Mesenchymal stem cell (in vitro differentiated cells and primary cell): ENCODE results near the gene TAGLN3.
A peak's percentile ranks its signal among the peaks of the same experiment; 100 is the strongest.

ENCODE experiments used
- DNase-seq: peaks from one replicate; pipeline ENCODE4 v3.0.0-alpha.2; 2013
- H2AFZ ChIP-seq: one replicate; pipeline ENCODE4 v1.6.1; 2013; ENCODE audit warnings: low read depth, mild to moderate bottlenecking, control low read depth, inconsistent platforms, low read length, moderate library complexity
- H2AK5ac ChIP-seq: 2 replicates; pipeline ENCODE4 v1.6.1; 2013; ENCODE audit warnings: low read length, moderate library complexity, mild to moderate bottlenecking, inconsistent platforms; ENCODE audit not compliant: severe bottlenecking
- H2BK120ac ChIP-seq: one replicate; pipeline ENCODE4 v1.6.1; 2013; ENCODE audit warnings: low read depth, mild to moderate bottlenecking, inconsistent platforms, low read length, moderate library complexity
- H2BK12ac ChIP-seq, 2 experiments: one replicate each; pipeline ENCODE4 v1.6.1; 2013; ENCODE audit warnings: inconsistent platforms in 2 of 2, low read length in 2 of 2, mild to moderate bottlenecking in 2 of 2, moderate library complexity in 2 of 2, control low read depth in 1 of 2
- H2BK15ac ChIP-seq: one replicate; pipeline ENCODE4 v1.6.1; 2013; ENCODE audit warnings: mild to moderate bottlenecking, low read depth, inconsistent platforms; ENCODE audit not compliant: poor library complexity, severe bottlenecking
- H2BK5ac ChIP-seq: 2 replicates; pipeline ENCODE4 v1.6.1; 2013; ENCODE audit warnings: low read depth, mild to moderate bottlenecking, low read length, control low read depth, inconsistent platforms; ENCODE audit not compliant: poor library complexity, severe bottlenecking
- H3K14ac ChIP-seq, 2 experiments: one replicate each; pipeline ENCODE4 v1.6.1; 2013; ENCODE audit warnings: inconsistent platforms in 2 of 2, low read length in 2 of 2, control low read depth in 1 of 2, mild to moderate bottlenecking in 1 of 2, moderate library complexity in 1 of 2
- H3K18ac ChIP-seq, 2 experiments: one replicate each; pipeline ENCODE4 v1.6.1; 2013; ENCODE audit warnings: inconsistent platforms in 2 of 2, low read length in 2 of 2, control low read depth in 1 of 2, low read depth in 1 of 2, mild to moderate bottlenecking in 1 of 2
- H3K23ac ChIP-seq, 2 experiments: one replicate each; pipeline ENCODE4 v1.6.1; 2013; ENCODE audit warnings: inconsistent platforms in 2 of 2, low read length in 2 of 2, mild to moderate bottlenecking in 2 of 2, moderate library complexity in 2 of 2, control low read depth in 1 of 2
- H3K27ac ChIP-seq: 2 replicates; pipeline ENCODE4 v1.5.1; 2013; ENCODE audit warnings: mild to moderate bottlenecking, moderate library complexity, low read length, control low read depth, inconsistent platforms; ENCODE audit not compliant: poor library complexity, severe bottlenecking
- H3K27me3 ChIP-seq, 2 experiments: 2 replicates each; pipeline versions ENCODE4 v1.6.1 to v1.7.0; 2013; ENCODE audit warnings: low read length in 2 of 2, mild to moderate bottlenecking in 2 of 2, moderate library complexity in 2 of 2, control low read depth in 1 of 2, inconsistent platforms in 1 of 2; ENCODE audit not compliant: control insufficient read depth in 1 of 2, insufficient read depth in 1 of 2
- H3K36me3 ChIP-seq, 2 experiments: 2 replicates each; pipeline versions ENCODE4 v1.6.1 to v1.7.0; 2013; ENCODE audit warnings: low read length in 2 of 2, control low read depth in 1 of 2, inconsistent platforms in 1 of 2, low read depth in 1 of 2, mild to moderate bottlenecking in 1 of 2; ENCODE audit not compliant: insufficient read depth in 2 of 2, control insufficient read depth in 1 of 2
- H3K4ac ChIP-seq, 2 experiments: one replicate each; pipeline ENCODE4 v1.6.1; 2013; ENCODE audit warnings: inconsistent platforms in 2 of 2, low read length in 2 of 2, mild to moderate bottlenecking in 2 of 2, moderate library complexity in 2 of 2, control low read depth in 1 of 2, low read depth in 1 of 2
- H3K4me1 ChIP-seq: 2 replicates; pipeline ENCODE4 v1.6.1; 2013; ENCODE audit warnings: low read depth, low read length, control low read depth; ENCODE audit not compliant: control insufficient read depth, insufficient read depth
- H3K4me2 ChIP-seq: 2 replicates; pipeline ENCODE4 v1.6.1; 2013; ENCODE audit warnings: low read length, mild to moderate bottlenecking, inconsistent platforms; ENCODE audit not compliant: poor library complexity, severe bottlenecking
- H3K4me3 ChIP-seq, 2 experiments: 2 replicates each; pipeline versions ENCODE4 v1.5.1 to v1.7.0; 2013; ENCODE audit warnings: low read length in 2 of 2, mild to moderate bottlenecking in 2 of 2, control low read depth in 1 of 2, low read depth in 1 of 2; ENCODE audit not compliant: insufficient read depth in 1 of 2
- H3K79me1 ChIP-seq: replicated peaks from 2 replicates; pipeline ENCODE4 v1.6.1; 2013; ENCODE audit warnings: mild to moderate bottlenecking, control low read depth, low read length, inconsistent platforms; ENCODE audit not compliant: poor library complexity, severe bottlenecking
- H3K9ac ChIP-seq: 2 replicates; pipeline ENCODE4 v1.7.0; 2013; ENCODE audit warnings: mild to moderate bottlenecking, low read length, moderate library complexity
- H3K9me3 ChIP-seq: 2 replicates; pipeline ENCODE4 v1.7.0; 2013; ENCODE audit warnings: mild to moderate bottlenecking, low read length; ENCODE audit not compliant: control insufficient read depth
- H4K8ac ChIP-seq: one replicate; pipeline ENCODE4 v1.6.1; 2013; ENCODE audit warnings: inconsistent platforms, mild to moderate bottlenecking, low read length, moderate library complexity
- H4K91ac ChIP-seq: one replicate; pipeline ENCODE4 v1.6.1; 2013; ENCODE audit warnings: mild to moderate bottlenecking, low read length, inconsistent platforms
- WGBS: methylation state at CpG from one replicate; pipeline ENCODE4 v1.1.7; 2013; ENCODE audit warnings: mixed read lengths; 5-methylcytosine and 5-hydroxymethylcytosine counted together

Gene TAGLN3

GRCh38 chr3:112013784-112014143, 15.0 kb downstream of the TAGLN3 start:
- Histone ChIP-seq H2BK120ac (no peak overlapping the region), H4K91ac (no peak overlapping the region), H3K79me1 (peaks cover 4% of the 10 kb centered on the region), H2AFZ (no peak overlapping the region), H3K36me3 (peaks cover 0 to 16% of the 10 kb centered on the region in 2 experiments), H3K4ac (no peak overlapping the region), H3K9me3 (no peaks in the 10 kb centered on the region), H3K4me3 (no peak overlapping the region), H3K14ac (no peak overlapping the region), H3K4me1 (peaks cover 18% of the 10 kb centered on the region), H3K18ac (no peak overlapping the region), H3K23ac (no peak overlapping the region), H3K4me2 (no peak overlapping the region), H3K9ac (peak overlapping the region; percentile 11), H3K27ac (no peak overlapping the region), H2BK5ac (no peak overlapping the region), H2BK15ac (no peak overlapping the region), H3K27me3 (no peaks in the 10 kb centered on the region), H4K8ac (no peak overlapping the region), H2AK5ac (peak overlapping the region; percentile 84), H2BK12ac (no peak overlapping the region)
- 83% methylated on average over 5 of the region's 5 CpGs for WGBS
- DNase-seq: no peak

DNA sequence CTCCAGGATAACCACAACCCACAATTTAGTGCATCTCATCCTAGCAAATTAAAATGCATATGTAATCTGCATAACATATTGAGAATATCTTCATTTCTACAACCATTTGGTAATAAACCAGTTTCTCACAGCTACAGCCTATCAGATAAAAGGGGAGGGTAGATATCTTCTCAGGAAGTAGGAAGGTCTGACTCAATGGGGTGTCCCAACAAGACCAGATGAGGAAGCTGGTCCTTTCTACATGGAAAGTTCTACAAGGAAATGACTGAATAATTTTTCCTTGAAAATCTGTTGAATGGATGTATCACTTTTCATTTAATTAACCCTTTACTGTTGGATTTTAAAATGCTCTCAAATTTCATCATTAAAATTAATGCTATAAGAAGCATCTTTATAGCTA, 18.4 kb downstream of the TAGLN3 start:
- Histone ChIP-seq H2BK5ac (no peak overlapping the region), H3K27ac (no peak overlapping the region), H3K4me3 (no peak overlapping the region), H3K14ac (no peak overlapping the region), H3K4me2 (no peak overlapping the region), H3K23ac (no peak overlapping the region), H3K18ac (no peak overlapping the region), H3K27me3 (no peaks in the 10 kb centered on the region), H3K9me3 (no peaks in the 10 kb centered on the region), H2BK15ac (no peak overlapping the region), H3K79me1 (peaks cover 2% of the 10 kb centered on the region), H4K8ac (no peak overlapping the region), H2BK120ac (no peak overlapping the region), H3K4me1 (peaks cover 12% of the 10 kb centered on the region), H3K4ac (no peak overlapping the region), H3K9ac (no peak overlapping the region), H2AK5ac (no peak overlapping the region), H4K91ac (no peak overlapping the region), H2AFZ (no peak overlapping the region), H2BK12ac (no peak overlapping the region), H3K36me3 (peaks cover 0 to 6% of the 10 kb centered on the region in 2 experiments)
- DNase-seq: peak; percentile 6

DNA sequence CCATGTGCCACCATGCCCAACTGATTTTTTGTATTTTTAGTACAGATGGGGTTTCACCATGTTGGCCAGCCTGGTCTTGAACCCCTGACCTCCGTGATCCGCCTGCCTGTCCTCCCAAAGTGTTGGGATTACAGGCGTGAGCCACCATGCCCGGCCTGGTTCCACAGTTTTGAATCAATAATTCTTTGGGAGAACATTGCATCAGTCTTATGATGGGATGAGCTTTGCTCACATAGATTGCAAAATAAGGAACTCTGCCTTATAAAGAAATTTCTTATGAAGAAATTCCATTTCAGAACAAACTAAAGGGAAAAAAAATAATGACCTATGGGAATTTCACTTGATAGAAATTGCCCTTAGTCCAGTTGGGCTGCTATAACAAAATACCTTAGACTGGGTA, 20.0 kb downstream of the TAGLN3 start:
- Histone ChIP-seq H3K14ac (no peak overlapping the region), H3K4me2 (no peak overlapping the region), H3K36me3 (peaks cover 0 to 3% of the 10 kb centered on the region in 2 experiments), H2BK15ac (no peak overlapping the region), H3K18ac (no peak overlapping the region), H3K79me1 (no peaks in the 10 kb centered on the region), H3K27ac (no peak overlapping the region), H2BK5ac (no peak overlapping the region), H3K4me1 (peaks cover 7% of the 10 kb centered on the region), H3K4me3 (no peak overlapping the region), H4K91ac (no peak overlapping the region), H3K9me3 (no peaks in the 10 kb centered on the region), H2BK12ac (no peak overlapping the region), H3K9ac (no peak overlapping the region), H2BK120ac (no peak overlapping the region), H3K27me3 (no peaks in the 10 kb centered on the region), H4K8ac (no peak overlapping the region), H3K4ac (no peak overlapping the region), H2AK5ac (no peak overlapping the region), H2AFZ (no peak overlapping the region), H3K23ac (no peak overlapping the region)
- no peak for DNase-seq
- 94% methylated on average over 4 of the region's 4 CpGs for WGBS

DNA sequence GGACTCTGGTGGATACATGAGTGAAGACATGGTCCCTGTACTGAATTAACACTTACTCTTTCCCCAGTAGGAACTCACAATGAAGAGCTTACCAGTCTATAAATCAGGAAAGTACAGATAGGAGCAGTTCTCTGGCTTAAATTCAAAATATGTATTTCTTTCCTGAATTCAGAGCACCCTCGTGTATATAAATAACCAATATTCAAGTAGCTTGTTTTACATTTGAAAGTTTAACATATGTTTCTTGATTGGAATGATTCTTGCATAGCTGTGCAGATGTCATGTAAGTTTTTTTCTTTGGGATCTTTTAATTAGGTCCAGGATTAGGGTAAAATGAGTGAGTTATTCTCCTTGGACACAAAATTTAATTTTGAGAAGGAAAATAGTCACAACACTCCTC, 21.0 kb downstream of the TAGLN3 start:
- no peak overlapping the region for H3K4me3 ChIP-seq
- no peak overlapping the region for H2BK120ac ChIP-seq
- H3K27me3 ChIP-seq: no peaks in the 10 kb centered on the region
- H3K9ac ChIP-seq: no peak overlapping the region
- H3K4me1 ChIP-seq: peaks cover 7% of the 10 kb centered on the region
- no peak overlapping the region for H2AFZ ChIP-seq
- H3K79me1 ChIP-seq: no peaks in the 10 kb centered on the region
- H3K27ac ChIP-seq: peak overlapping the region; percentile 30
- H4K91ac ChIP-seq: no peak overlapping the region
- no peak overlapping the region for H2BK15ac ChIP-seq
- H3K9me3 ChIP-seq: no peaks in the 10 kb centered on the region
- no peak overlapping the region for H3K4me2 ChIP-seq
- WGBS: no CpG with 5 or more reads among the region's 1 CpG
- H3K36me3 ChIP-seq: peaks cover 0 to 3% of the 10 kb centered on the region in 2 experiments
- no peak overlapping the region for H3K14ac ChIP-seq
- H3K23ac ChIP-seq: no peak overlapping the region
- DNase-seq: no peak
- H2BK5ac ChIP-seq: peak overlapping the region; percentile 25
- H4K8ac ChIP-seq: no peak overlapping the region
- no peak overlapping the region for H2BK12ac ChIP-seq
- no peak overlapping the region for H2AK5ac ChIP-seq
- H3K18ac ChIP-seq: no peak overlapping the region
- H3K4ac ChIP-seq: no peak overlapping the region
